Measurements from ENCODE around the gene PEPD.

Gene PEPD

GRCh38 chr19:33456076-33456844 is 65.3 kb downstream of the PEPD start:
- H3K9me3 Mint-ChIP-seq = no peaks in the 10 kb centered on the region
- no peaks in the 10 kb centered on the region for H3K4me1 Mint-ChIP-seq
- H3K36me3 Mint-ChIP-seq (ENCODE audit: low read depth) = no peaks in the 10 kb centered on the region
- no peaks in the 10 kb centered on the region for H3K27me3 Mint-ChIP-seq (ENCODE audit: low read depth, poor library complexity)
- no peak overlapping the region for H3K27ac Mint-ChIP-seq
- no peak for TF ChIP-seq CTCF (IDR thresholded peaks at IDR 0.05)
- H3K4me3 Mint-ChIP-seq = no peak overlapping the region
- no peak for DNase-seq

GRCh38 chr19:33453265-33453664 is 68.3 kb downstream of the PEPD start:
- Mint-ChIP-seq H3K27me3 (ENCODE audit: low read depth, poor library complexity) (no peaks in the 10 kb centered on the region), H3K36me3 (ENCODE audit: low read depth) (no peaks in the 10 kb centered on the region), H3K27ac (no peak overlapping the region), H3K4me1 (no peaks in the 10 kb centered on the region), H3K9me3 (no peaks in the 10 kb centered on the region), H3K4me3 (no peak overlapping the region)
- TF ChIP-seq CTCF (IDR thresholded peaks at IDR 0.05) = no peak
- no peak for DNase-seq

- Mint-ChIP-seq H3K4me1 (peaks cover 4% of the 10 kb centered on the region), H3K4me3 (no peak overlapping the region), H3K27ac (no peak overlapping the region), H3K9me3 (no peaks in the 10 kb centered on the region), H3K27me3 (ENCODE audit: low read depth, poor library complexity) (no peaks in the 10 kb centered on the region), H3K36me3 (ENCODE audit: low read depth) (no peaks in the 10 kb centered on the region)
- TF ChIP-seq CTCF (IDR thresholded peaks at IDR 0.05) = no peak
- no peak for DNase-seq
Observed at GRCh38 chr19:33450689-33451088, 70.9 kb downstream of the PEPD start.

GRCh38 chr19:33449799-33450198 is 71.8 kb downstream of the PEPD start:
- Mint-ChIP-seq H3K4me1 (peaks cover 4% of the 10 kb centered on the region), H3K36me3 (ENCODE audit: low read depth) (no peaks in the 10 kb centered on the region), H3K9me3 (no peaks in the 10 kb centered on the region), H3K27me3 (ENCODE audit: low read depth, poor library complexity) (no peaks in the 10 kb centered on the region), H3K27ac (no peak overlapping the region), H3K4me3 (no peak overlapping the region)
- no peak for DNase-seq
- no peak for TF ChIP-seq CTCF (IDR thresholded peaks at IDR 0.05)

- no peak for TF ChIP-seq CTCF (IDR thresholded peaks at IDR 0.05)
- Mint-ChIP-seq H3K4me3 (no peak overlapping the region), H3K27ac (peak overlapping the region; percentile 68), H3K36me3 (ENCODE audit: low read depth) (no peaks in the 10 kb centered on the region), H3K9me3 (no peaks in the 10 kb centered on the region), H3K27me3 (ENCODE audit: low read depth, poor library complexity) (no peaks in the 10 kb centered on the region), H3K4me1 (peaks cover 4% of the 10 kb centered on the region)
- DNase-seq = no peak
Observed at GRCh38 chr19:33448159-33448516, 73.5 kb downstream of the PEPD start.

All from nephron progenitor cell (in vitro differentiated cells).